GM12878 (cell line): ENCODE measurements around the gene ANP32B. TPM values are rescaled to one million over a fixed set of nuclear protein-coding genes. Genes with fewer than 3 reads are reported as not detected.

ENCODE experiments used
- ATAC-seq: fragments of 200-7000 bp; cut with Tn5 transposase; 3 replicates; pipeline ENCODE4 v1.9.1; 2020; ENCODE audit warnings: mild to moderate bottlenecking, moderate library complexity
- BruUV-seq: library from RNA; stranded (reverse); fragments of 400-500 nt; replicated peaks from 2 replicates; lab custom pipeline; 2021; lab: Mats Ljungman, UMichigan
- CTCF ChIA-PET: fragments of 300-600 bp; sonication (Branson Sonifier 250); formaldehyde crosslinking; extraction: SDS; loops from one replicate; lab custom pipeline; 2021; ENCODE audit warnings: inconsistent platforms; lab: Yijun Ruan, JAX
- POLR2A ChIA-PET: fragments of 350-600 bp; formaldehyde crosslinking; extraction: SDS; loops from one replicate; lab custom pipeline; 2021; ENCODE audit warnings: inconsistent platforms; lab: Charles Lee
- RAD21 ChIA-PET: fragments of 300-600 bp; sonication (Branson Sonifier 250); formaldehyde crosslinking; loops from one replicate; lab custom pipeline; 2023; ENCODE audit warnings: antibody characterized with exemption; ENCODE audit not compliant: unreplicated experiment; lab: Charles Lee
- SMC1A ChIA-PET: fragments of 300-600 bp; sonication (Branson Sonifier 250); formaldehyde crosslinking; loops from one replicate; lab custom pipeline; 2023; ENCODE audit not compliant: unreplicated experiment, uncharacterized antibody; lab: Charles Lee
- DNase-seq: peaks from one replicate; pipeline ENCODE4 v3.0.0-alpha.2; 2011; ENCODE audit warnings: low read depth, low spot score
- FAIRE-seq: peaks from 3 replicates; lab custom pipeline; 2011; peaks lifted over from hg19 to GRCh38; lab: Jason Lieb, UNC
- H2AFZ ChIP-seq: 2 replicates; pipeline ENCODE4 v1.6.0; 2011; ENCODE audit warnings: low read depth, low read length, control low read depth; ENCODE audit not compliant: control insufficient read depth
- H3K27ac ChIP-seq: 2 replicates; pipeline ENCODE4 v1.5.1; 2011; ENCODE audit warnings: control low read depth; ENCODE audit not compliant: control insufficient read depth, insufficient read depth
- H3K27me3 ChIP-seq, 2 experiments: replicated peaks in 1 of 2; 2 replicates each; pipeline versions ENCODE4 v1.6.0 to v1.6.1; 2011; ENCODE audit warnings: low read length in 1 of 2; ENCODE audit not compliant: control insufficient read depth in 2 of 2, insufficient read depth in 2 of 2
- H3K36me3 ChIP-seq, 2 experiments: 2 replicates each; pipeline ENCODE4 v1.5.1; 2011; ENCODE audit warnings: low read length in 1 of 2; ENCODE audit not compliant: control insufficient read depth in 2 of 2, insufficient read depth in 2 of 2
- H3K4me1 ChIP-seq: 2 replicates; pipeline ENCODE4 v1.6.1; 2011; ENCODE audit warnings: mild to moderate bottlenecking, low read length, moderate library complexity, mixed read lengths; ENCODE audit not compliant: control insufficient read depth, insufficient read depth
- H3K4me2 ChIP-seq: 2 replicates; pipeline ENCODE4 v1.6.0; 2011; ENCODE audit warnings: control low read depth; ENCODE audit not compliant: control insufficient read depth, insufficient read depth
- H3K4me3 ChIP-seq: fragments of 200-600 bp; sonication (generic); 2 replicates; pipeline ENCODE4 v1.5.1; 2016
- H3K79me2 ChIP-seq: 2 replicates; pipeline ENCODE4 v1.6.0; 2011; ENCODE audit warnings: low read length; ENCODE audit not compliant: control insufficient read depth, insufficient read depth
- H3K9ac ChIP-seq: 2 replicates; pipeline ENCODE4 v1.8.0; 2011; ENCODE audit warnings: low read length, control low read depth, mixed read lengths; ENCODE audit not compliant: control insufficient read depth, insufficient read depth
- H3K9me3 ChIP-seq: replicated peaks from 3 replicates; pipeline ENCODE4 v1.5.1; 2011; ENCODE audit warnings: mild to moderate bottlenecking, low read length; ENCODE audit not compliant: control insufficient read depth, insufficient read depth
- H4K20me1 ChIP-seq: 2 replicates; pipeline ENCODE4 v1.6.0; 2011; ENCODE audit not compliant: control insufficient read depth, insufficient read depth
- FOS ChIP-seq: IDR thresholded peaks from 3 replicates; pipeline ENCODE4 v1.6.1; 2011; ENCODE audit warnings: borderline replicate concordance; ENCODE audit not compliant: insufficient read length; ENCODE audit errors: extremely low read depth
- PBX3 ChIP-seq: IDR thresholded peaks from 2 replicates; pipeline ENCODE4 v1.6.1; 2011; ENCODE audit warnings: mild to moderate bottlenecking, low read depth, low read length, moderate library complexity; ENCODE audit not compliant: insufficient replicate concordance
- RELB ChIP-seq: fragments of 450-650 bp; IDR thresholded peaks from 2 replicates; pipeline ENCODE4 v1.6.1; 2017; ENCODE audit warnings: low read depth, mild to moderate bottlenecking, moderate library complexity
- SIX5 ChIP-seq: IDR thresholded peaks from 2 replicates; pipeline ENCODE4 v1.6.1; 2011; ENCODE audit warnings: mild to moderate bottlenecking, low read depth, low read length, moderate library complexity; ENCODE audit not compliant: severe bottlenecking
- ZNF207 ChIP-seq: fragments of 450-650 bp; IDR thresholded peaks from 2 replicates; pipeline ENCODE4 v1.6.1; 2014; ENCODE audit warnings: antibody characterized with exemption, mild to moderate bottlenecking, borderline replicate concordance
- WGBS: methylation state at CpG from one replicate; pipeline ENCODE4 v1.1.6; 2016; ENCODE audit warnings: low lambda C conversion rate; ENCODE audit not compliant: insufficient replicate concordance, insufficient coverage; ENCODE audit errors: missing lambda C conversion rate; 5-methylcytosine and 5-hydroxymethylcytosine counted together
- in situ Hi-C: fragments of 300-500 bp; cut with MboI; formaldehyde crosslinking; loops from 9 replicates; pipeline ENCODE4 v1.14.3; 2018; ENCODE audit warnings: mixed read lengths
- intact Hi-C: fragments of 100-400 bp; cut with micrococcal nuclease; formaldehyde crosslinking; loops from one replicate; pipeline ENCODE4 v1.14.2; 2022; ENCODE audit not compliant: unreplicated experiment
- polyA plus RNA-seq, 11 experiments: library from polyadenylated mRNA; depleted of rRNA in 4 of 11; unstranded in 6 of 11; stranded (reverse) in 5 of 11; fragments of >200 nt; fragmentation: Nextera tagmentation in 4 of 11; fragmentation: Illumina TruSeq in 1 of 11; extraction: Ambion mirVana in 4 of 11; extraction: Trizol in 1 of 11; gene quantifications; 1 replicate in 1 of 11; 2 replicates in 10 of 11; pipeline versions ENCODE4 v1.2.1 to v1.2.3, GENCODE V29; 2011 to 2016; ENCODE audit warnings: inconsistent platforms in 2 of 11, missing spikeins in 2 of 11, low read depth in 1 of 11
- total RNA-seq, 4 experiments: library from RNA; depleted of rRNA in 3 of 4; stranded (reverse); fragments of >200 nt in 3 of 4; fragmentation: Illumina TruSeq in 1 of 4; extraction: Trizol in 1 of 4; gene quantifications; 2 replicates each; pipeline versions ENCODE4 v1.2.1 to v1.2.3, GENCODE V29; 2013 to 2021

Gene ANP32B
- total and polyA plus RNA-seq, 10 of the 15 experiments (the other 5 are each of a cell fraction or from before 2014, with no cell fraction given) = 24.5 to 419 (median 171) TPM

- no peak for TF ChIP-seq ZNF207
- TF ChIP-seq PBX3 = no peak
- TF ChIP-seq FOS = no peak
- TF ChIP-seq SIX5 = no peak
- no peak for TF ChIP-seq RELB
- Histone ChIP-seq H3K9ac (no peak overlapping the region), H3K4me3 (no peak overlapping the region), H3K36me3 (no peaks in the 10 kb centered on the region), H3K4me1 (peaks cover 7% of the 10 kb centered on the region; the same call in 1 of the 2 replicates), H3K27me3 (no peaks in the 10 kb centered on the region), H3K9me3 (no peaks in the 10 kb centered on the region), H4K20me1 (no peaks in the 10 kb centered on the region), H3K27ac (no peak overlapping the region), H3K4me2 (no peak overlapping the region), H2AFZ (no peak overlapping the region), H3K79me2 (no peaks in the 10 kb centered on the region)
- no TSS peak for BruUV-seq
- in situ Hi-C loops (no loop called here), intact Hi-C loops (no loop called here)
- ChIA-PET CTCF (no interaction called here), RAD21 (no interaction called here), SMC1A (no interaction called here), POLR2A (no interaction called here)
- no peak for ATAC-seq
- WGBS = 65% methylated on average over 3 of the region's 3 CpGs
- DNase-seq = no peak
- FAIRE-seq = no peak
Observed at GRCh38 chr9:97940741-97941140, 42.4 kb upstream of the ANP32B start.
